ENCODE results near the gene TFDP2. TPM values are rescaled to one million over a fixed set of nuclear protein-coding genes. Genes with fewer than 3 reads are reported as not detected.

TFDP2 gene
- total and polyA plus RNA-seq, 2 of the 8 experiments (the other 6 are each of a cell fraction or from before 2014, with no cell fraction given): 41.1 to 119 TPM

DNA sequence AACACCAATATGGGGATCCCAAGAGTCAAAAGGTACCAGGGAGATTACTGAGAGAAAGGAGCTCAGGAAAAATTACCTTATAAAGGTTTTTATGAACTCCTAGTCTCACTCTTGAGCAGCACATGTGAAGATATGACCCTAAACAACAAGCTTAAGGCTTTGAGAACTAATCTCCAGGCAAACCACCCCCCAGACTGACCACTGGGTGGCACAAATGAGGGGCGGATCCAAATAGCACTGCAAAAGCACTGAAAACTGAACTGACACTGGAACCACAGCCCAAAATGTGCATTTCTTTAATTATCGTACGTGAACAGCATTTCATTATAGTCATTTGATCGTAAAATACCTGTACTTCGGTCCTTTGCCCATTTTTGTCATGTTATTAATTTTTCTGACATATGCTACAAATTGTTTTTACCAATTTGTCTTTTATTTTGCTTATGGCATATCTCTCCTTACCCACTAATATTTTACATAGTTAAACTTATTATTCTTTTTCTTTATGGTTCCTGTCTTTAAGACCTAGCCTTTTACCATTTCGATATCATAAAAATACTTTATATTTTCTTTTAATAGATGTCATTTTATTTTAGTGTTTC, 31.5 kb upstream of the TFDP2 start:
- Histone ChIP-seq H3K4me3 (ENCODE audit: extremely low read depth in 1 of 4, insufficient read depth in 2 of 4, low read depth in 3 of 4, low read length in 4 of 4) (no peak overlapping the region), H2BK5ac (ENCODE audit: low read depth, low read length) (no peak overlapping the region), H3K9me3 (ENCODE audit: insufficient read depth in 2 of 2, low read depth in 1 of 2, low read length in 1 of 2) (no peaks in the 10 kb centered on the region), H4K20me1 (replicated peaks in 1 of 2; ENCODE audit: control insufficient read depth in 1 of 2, insufficient read depth in 2 of 2, low read length in 2 of 2) (no peaks in the 10 kb centered on the region), H3K27me3 (replicated peaks in 1 of 4; ENCODE audit: control insufficient read depth in 3 of 4, extremely low read depth in 1 of 4, insufficient read depth in 3 of 4, low read length in 3 of 4) (no peaks in the 10 kb centered on the region), H3K56ac (replicated peaks; ENCODE audit: insufficient read length, low read depth, low read length) (no peak overlapping the region), H3K4me1 (replicated peaks in 1 of 4; ENCODE audit: control insufficient read depth in 3 of 4, insufficient read depth in 4 of 4, low read length in 3 of 4) (no peaks in the 10 kb centered on the region), H3K36me3 (ENCODE audit: control insufficient read depth in 2 of 4, insufficient read depth in 4 of 4, low read length in 3 of 4) (peaks cover 0 to 8% (median 0%) of the 10 kb centered on the region in 4 experiments; a peak in 1 of 8 replicates), H3K9ac (replicated peaks in 1 of 4; ENCODE audit: extremely low read depth in 1 of 4, low read depth in 3 of 4, low read length in 3 of 4) (no peak overlapping the region), H2BK20ac (ENCODE audit: low read length) (no peak overlapping the region), H4K8ac (ENCODE audit: extremely low read depth, insufficient read depth, low read length) (no peak overlapping the region), H3K79me2 (ENCODE audit: control insufficient read depth in 1 of 2, insufficient read depth in 2 of 2, low read length in 2 of 2) (no peaks in the 10 kb centered on the region), H2BK12ac (ENCODE audit: low read depth, low read length) (no peak overlapping the region), H3K23me2 (ENCODE audit: low read depth, low read length) (no peaks in the 10 kb centered on the region), H4K91ac (replicated peaks; ENCODE audit: insufficient read length, low read length) (no peak overlapping the region), H3K4ac (replicated peaks; ENCODE audit: insufficient read length, low read depth, low read length) (no peak overlapping the region), H3K4me2 (ENCODE audit: insufficient read depth in 1 of 2, low read depth in 2 of 2, low read length in 2 of 2) (no peak overlapping the region), H3K14ac (ENCODE audit: insufficient read length) (no peak overlapping the region), H2BK15ac (ENCODE audit: low read length) (no peak overlapping the region), H2AFZ (ENCODE audit: low read length) (no peak overlapping the region), H2BK120ac (replicated peaks; ENCODE audit: low read depth, low read length) (no peak overlapping the region), H4K5ac (ENCODE audit: insufficient read length, low read depth, low read length) (no peak overlapping the region), H3K23ac (ENCODE audit: insufficient read length) (no peak overlapping the region), H3K79me1 (ENCODE audit: low read depth, low read length) (no peaks in the 10 kb centered on the region), H3K27ac (ENCODE audit: low read depth, low read length) (no peak overlapping the region), H3K18ac (ENCODE audit: extremely low read depth, low read length) (no peak overlapping the region), H2AK5ac (ENCODE audit: low read depth, low read length) (no peak overlapping the region)
- CTCF ChIA-PET (ENCODE audit: partially characterized antibody): interaction anchor here (0.6 to 3.8 kb wide), 31 partner anchors 9 to 413 kb away, joined by 3 to 38 read pairs (median 4); no protein-coding TSS in a partner anchor
- POLR2A ChIA-PET (ENCODE audit: partially characterized antibody): no interaction called here
- 86% methylated on average over 6 of the region's 6 CpGs; no CpG with 5 or more reads in 1 of the 2 experiments for WGBS, 2 experiments (ENCODE audit: extremely low coverage in 1 of 2, insufficient coverage in 1 of 2, insufficient read length in 1 of 2, insufficient replicate concordance in 2 of 2, low coverage in 1 of 2, low lambda C conversion rate in 2 of 2, missing lambda C conversion rate in 1 of 2)
- peak in 1 of 2 experiments; percentile 54 for DNase-seq (ENCODE audit: low read depth in 1 of 2, low spot score in 2 of 2)
- peak; percentile 78 for FAIRE-seq
- TF ChIP-seq ZNF274 (IDR thresholded peaks at IDR 0.05; ENCODE audit: borderline replicate concordance, extremely low read depth, low read length) (no peak), POLR2A (IDR thresholded peaks at IDR 0.05; ENCODE audit: control extremely low read depth in 1 of 2, low read depth in 2 of 2, low read length in 2 of 2) (no peak), RXRA (IDR thresholded peaks at IDR 0.05; ENCODE audit: insufficient read depth, low read depth, low read length) (no peak), CHD1 (IDR thresholded peaks at IDR 0.05; ENCODE audit: low read depth, low read length) (no peak), KDM1A (IDR thresholded peaks at IDR 0.05; ENCODE audit: borderline replicate concordance, low read length) (no peak), RAD21 (IDR thresholded peaks at IDR 0.05 in 1 of 2, conservative IDR thresholded peaks at IDR 0.05 in 1 of 2; ENCODE audit: low read depth in 2 of 2, low read length in 2 of 2) (peak; percentile 62 to 68), NANOG (IDR thresholded peaks at IDR 0.05; ENCODE audit: insufficient read depth, low read depth, low read length, poor library complexity, severe bottlenecking) (no peak), HDAC2 (IDR thresholded peaks at IDR 0.05; ENCODE audit: borderline replicate concordance in 1 of 2, low read depth in 2 of 2, low read length in 2 of 2) (no peak), SAP30 (IDR thresholded peaks at IDR 0.05; ENCODE audit: insufficient read depth, insufficient replicate concordance, low read length) (no peak), CTBP2 (IDR thresholded peaks at IDR 0.05; ENCODE audit: borderline replicate concordance, insufficient read depth, insufficient read length, low read length) (no peak)

Measured in H1 (cell line).